Measurements from ENCODE around the gene CSAD.
"Not testable (repeated sequence)": the region's sequence is repeated elsewhere in the genome, so short reads cannot be mapped to it uniquely, and the experiment has no call there.

Gene CSAD

GRCh38 chr12:53185582-53186153 lies 4.9 kb upstream of the CSAD start:
- ChIA-PET CTCF (interaction anchor here (0.7 to 16.2 kb wide), 7 partner anchors 9 to 103 kb away, joined by 3 to 147 read pairs (median 3); no protein-coding TSS in a partner anchor), POLR2A (interaction anchor here (0.5 to 1.1 kb wide), 3 partner anchors 13 to 179 kb away, joined by 3 to 4 read pairs (median 4); partner anchors contain the start of gene EIF4B)
- DNase-seq (ENCODE audit: extremely low spot score) = no peak
- no peak for TF ChIP-seq CTCF (IDR thresholded peaks at IDR 0.05; ENCODE audit: control extremely low read depth, extremely low read depth, low read depth, missing control alignments)

- ChIA-PET POLR2A (interaction anchor here (0.7 kb wide), 1 partner anchor 178 kb away, joined by 3 read pairs; the partner anchor contains the start of gene EIF4B), CTCF (interaction anchor here (0.8 to 16.2 kb wide), 6 partner anchors 14 to 104 kb away, joined by 3 to 147 read pairs (median 3); no protein-coding TSS in a partner anchor)
- TF ChIP-seq CTCF (IDR thresholded peaks at IDR 0.05; ENCODE audit: control extremely low read depth, extremely low read depth, low read depth, missing control alignments) = no peak
- no peak for DNase-seq (ENCODE audit: extremely low spot score)
Observed at GRCh38 chr12:53184828-53185227, 4.1 kb upstream of the CSAD start.

- POLR2A ChIA-PET = interaction anchor here (1.0 kb wide), 1 partner anchor 37 kb away, joined by 4 read pairs; no protein-coding TSS in a partner anchor
- no peak for DNase-seq (ENCODE audit: extremely low spot score)
- no peak for TF ChIP-seq CTCF (IDR thresholded peaks at IDR 0.05; ENCODE audit: control extremely low read depth, extremely low read depth, low read depth, missing control alignments)
- CTCF ChIA-PET = interaction anchor here (1.6 to 16.2 kb wide), 4 partner anchors 12 to 33 kb away, joined by 4 to 147 read pairs (median 9); no protein-coding TSS in a partner anchor
Observed at GRCh38 chr12:53182903-53183302, 2.2 kb upstream of the CSAD start.

GRCh38 chr12:53181935-53182334 lies 1.2 kb upstream of the CSAD start:
- POLR2A ChIA-PET = interaction anchor here (0.6 kb wide), 1 partner anchor 113 kb away, joined by 4 read pairs; the partner anchor contains the start of gene PFDN5
- no peak for DNase-seq (ENCODE audit: extremely low spot score)
- no peak for TF ChIP-seq CTCF (IDR thresholded peaks at IDR 0.05; ENCODE audit: control extremely low read depth, extremely low read depth, low read depth, missing control alignments)
- CTCF ChIA-PET = interaction anchor here (1.4 to 16.2 kb wide), 8 partner anchors 13 to 34 kb away, joined by 3 to 147 read pairs (median 8); partner anchors contain the start of gene ITGB7

GRCh38 chr12:53180931-53181645 lies 363 bp upstream of the CSAD start:
- POLR2A ChIA-PET = interaction anchor here (0.6 to 1.2 kb wide), 4 partner anchors 39 to 118 kb away, joined by 4 to 7 read pairs (median 5); partner anchors contain the start of genes MYG1 and PFDN5
- peak; percentile 90 for DNase-seq (ENCODE audit: extremely low spot score)
- CTCF ChIA-PET = interaction anchor here (0.9 to 16.2 kb wide), 14 partner anchors 9 to 140 kb away, joined by 3 to 147 read pairs (median 4); partner anchors contain the start of genes AAAS and ITGB7
- no peak for TF ChIP-seq CTCF (IDR thresholded peaks at IDR 0.05; ENCODE audit: control extremely low read depth, extremely low read depth, low read depth, missing control alignments)

- peak; percentile 45 for DNase-seq (ENCODE audit: extremely low spot score)
- ChIA-PET CTCF (interaction anchor here (1.2 to 16.2 kb wide), 7 partner anchors 19 to 142 kb away, joined by 3 to 147 read pairs (median 6); partner anchors contain the start of gene AAAS), POLR2A (interaction anchor here (1.2 kb wide), 1 partner anchor 40 kb away, joined by 5 read pairs; no protein-coding TSS in a partner anchor)
- TF ChIP-seq CTCF (IDR thresholded peaks at IDR 0.05; ENCODE audit: control extremely low read depth, extremely low read depth, low read depth, missing control alignments) = no peak
Observed at GRCh38 chr12:53179687-53180219, 972 bp downstream of the CSAD start.

- CTCF ChIA-PET = interaction anchor here (1.2 to 16.2 kb wide), 2 partner anchors 18 to 142 kb away, joined by 3 to 147 read pairs; no protein-coding TSS in a partner anchor
- DNase-seq (ENCODE audit: extremely low spot score); POLR2A ChIA-PET: not testable (repeated sequence)
Observed at GRCh38 chr12:53178803-53179202, 1.9 kb downstream of the CSAD start.

- CTCF ChIA-PET = interaction anchor here (1.3 to 16.2 kb wide), 6 partner anchors 10 to 111 kb away, joined by 3 to 147 read pairs (median 3); no protein-coding TSS in a partner anchor
- DNase-seq (ENCODE audit: extremely low spot score); POLR2A ChIA-PET: not testable (repeated sequence)
Observed at GRCh38 chr12:53177447-53177846, 3.3 kb downstream of the CSAD start.
